Gastrocnemius medialis (tissue), 4 donors: Measurements from ENCODE around the gene KCNC1.

Experiments used
- CTCF ChIP-seq, 5 experiments: fragments of 450-650 bp in 3 of 5; fragments of 200-600 bp in 2 of 5; sonication (generic) in 2 of 5; IDR thresholded peaks in 4 of 5; conservative IDR thresholded peaks in 1 of 5; 1 replicate in 4 of 5; 2 replicates in 1 of 5; pipeline ENCODE4 v1.5.1; 2016 to 2019; ENCODE audit warnings: antibody characterized with exemption in 5 of 5, mild to moderate bottlenecking in 3 of 5, moderate library complexity in 3 of 5
- POLR2A ChIP-seq, 2 donors: fragments of 450-650 bp; IDR thresholded peaks; one replicate each; pipeline ENCODE4 v1.6.1; 2017; ENCODE audit warnings: antibody characterized with exemption in 2 of 2, mild to moderate bottlenecking in 2 of 2, moderate library complexity in 2 of 2

- no peak for TF ChIP-seq CTCF (IDR thresholded peaks at IDR 0.05 in 4 of 5, conservative IDR thresholded peaks at IDR 0.05 in 1 of 5)
- no peak for TF ChIP-seq POLR2A (IDR thresholded peaks at IDR 0.05)
Observed at GRCh38 chr11:17697175-17697949, 37.2 kb upstream of the KCNC1 start.
